GM12864 (cell line): Measurements from ENCODE around the gene SLC5A2.

Source experiments
- DNase-seq: peaks from one replicate; pipeline ENCODE4 v3.0.0-alpha.2; 2011; ENCODE audit warnings: low read depth
- H3K4me3 ChIP-seq: 2 replicates; pipeline ENCODE4 v1.5.1; 2011; ENCODE audit warnings: mild to moderate bottlenecking, low read depth, low read length, control low read depth
- CTCF ChIP-seq: IDR thresholded peaks from 2 replicates; pipeline ENCODE4 v1.5.1; 2011; ENCODE audit warnings: low read depth, mild to moderate bottlenecking, moderate library complexity, low read length, control low read depth, inconsistent platforms; ENCODE audit errors: missing control alignments

The SLC5A2 gene

GRCh38 chr16:31467151-31467773, 15.7 kb upstream of the SLC5A2 start:
- DNase-seq: no peak
- H3K4me3 ChIP-seq: no peak overlapping the region

GRCh38 chr16:31467858-31468257, 15.1 kb upstream of the SLC5A2 start:
- no peak for DNase-seq
- TF ChIP-seq CTCF: no peak
- H3K4me3 ChIP-seq: no peak overlapping the region

More at GRCh38 chr16:31467151-31467773, 15.7 kb upstream of the SLC5A2 start:
- TF ChIP-seq CTCF: no peak

- DNase-seq: no peak
- H3K4me3 ChIP-seq: no peak overlapping the region
- TF ChIP-seq CTCF: no peak
Observed at GRCh38 chr16:31470615-31471014, 12.3 kb upstream of the SLC5A2 start.

GRCh38 chr16:31471241-31471874, 11.6 kb upstream of the SLC5A2 start:
- no peak overlapping the region for H3K4me3 ChIP-seq
- TF ChIP-seq CTCF: no peak
- DNase-seq: no peak

- H3K4me3 ChIP-seq: no peak within 1 kb of the TSS
- no peak for DNase-seq
- TF ChIP-seq CTCF: no peak
Observed at GRCh38 chr16:31471875-31472708, 10.8 kb upstream of the SLC5A2 start, which contains the start of gene TGFB1I1. Gene TGFB1I1 (plus strand): TSS chr16:31472152. CDS start chr16:31472189, 37 bp downstream.

- no peak overlapping the region for H3K4me3 ChIP-seq
- no peak for DNase-seq
Observed at GRCh38 chr16:31472709-31473203, 10.2 kb upstream of the SLC5A2 start.

More at GRCh38 chr16:31472709-31473203, 10.2 kb upstream of the SLC5A2 start:
- TF ChIP-seq CTCF: peak; percentile 34
